RPMI7951 (cell line): ENCODE results near the gene ARHGAP1. TPM values are rescaled to one million over a fixed set of nuclear protein-coding genes. Genes with fewer than 3 reads are reported as not detected.
"Not testable (repeated sequence)": the region's sequence is repeated elsewhere in the genome, so short reads cannot be mapped to it uniquely, and the experiment has no call there.

Experiments used
- DNase-seq: peaks from one replicate; pipeline ENCODE4 v3.0.0-alpha.2; 2012; ENCODE audit warnings: low read depth
- total RNA-seq: library from RNA; depleted of rRNA; stranded (reverse); fragments of >200 nt; shearing (Covaris generic); gene quantifications from 2 replicates; pipeline ENCODE4 v1.2.3, GENCODE V29; 2014

ARHGAP1 gene
- total RNA-seq, 1 experiment from 2014 or later = 15.4 TPM

GRCh38 chr11:46723359-46723680 lies 22.9 kb upstream of the ARHGAP1 start:
- no peak for DNase-seq

- DNase-seq = no peak
Measured at GRCh38 chr11:46722566-46723358, 22.3 kb upstream of the ARHGAP1 start.

GRCh38 chr11:46721286-46721685 lies 20.9 kb upstream of the ARHGAP1 start:
- no peak for DNase-seq

GRCh38 chr11:46719543-46720218 lies 19.3 kb upstream of the ARHGAP1 start:
- DNase-seq = no peak

- no peak for DNase-seq
Measured at GRCh38 chr11:46719048-46719542, 18.7 kb upstream of the ARHGAP1 start, which contains the start of gene F2. TSS of gene F2 (plus strand) at chr11:46719213. CDS start at chr11:46719236, 23 bp downstream.

- no peak for DNase-seq
Measured at GRCh38 chr11:46718155-46719019, 18.0 kb upstream of the ARHGAP1 start.

GRCh38 chr11:46717825-46718154 lies 17.4 kb upstream of the ARHGAP1 start:
- DNase-seq = not testable (repeated sequence)

- DNase-seq = no peak
Measured at GRCh38 chr11:46712874-46713576, 12.6 kb upstream of the ARHGAP1 start.

- no peak for DNase-seq
Measured at GRCh38 chr11:46711303-46711702, 10.9 kb upstream of the ARHGAP1 start.

- peak; percentile 92 for DNase-seq
Measured at GRCh38 chr11:46710821-46711269, 10.4 kb upstream of the ARHGAP1 start.

- not testable (repeated sequence) for DNase-seq
Measured at GRCh38 chr11:46709351-46709750, 8.9 kb upstream of the ARHGAP1 start.

- no peak for DNase-seq
Measured at GRCh38 chr11:46706886-46707285, 6.5 kb upstream of the ARHGAP1 start.

GRCh38 chr11:46705070-46705688 lies 4.8 kb upstream of the ARHGAP1 start:
- DNase-seq = no peak

- no peak for DNase-seq
Measured at GRCh38 chr11:46701078-46701654, 747 bp upstream of the ARHGAP1 start.

GRCh38 chr11:46698597-46698996 lies 1.8 kb downstream of the ARHGAP1 start:
- no peak for DNase-seq

GRCh38 chr11:46697723-46698122 lies 2.7 kb downstream of the ARHGAP1 start:
- no peak for DNase-seq

- DNase-seq = no peak
Measured at GRCh38 chr11:46697303-46697702, 3.1 kb downstream of the ARHGAP1 start.

GRCh38 chr11:46696212-46696558 lies 4.2 kb downstream of the ARHGAP1 start:
- no peak for DNase-seq

- DNase-seq = no peak
Measured at GRCh38 chr11:46695345-46696211, 4.8 kb downstream of the ARHGAP1 start.

- DNase-seq = no peak
Measured at GRCh38 chr11:46694607-46695006, 5.8 kb downstream of the ARHGAP1 start.
